ENCODE data around the gene AMPD3. TPM values are rescaled to one million over a fixed set of nuclear protein-coding genes. Genes with fewer than 3 reads are reported as not detected.

The AMPD3 gene
- total and polyA plus RNA-seq, 2 of the 13 experiments (the other 11 are each of a cell fraction or from before 2014, with no cell fraction given): 0.33 to 2.3 TPM

DNA sequence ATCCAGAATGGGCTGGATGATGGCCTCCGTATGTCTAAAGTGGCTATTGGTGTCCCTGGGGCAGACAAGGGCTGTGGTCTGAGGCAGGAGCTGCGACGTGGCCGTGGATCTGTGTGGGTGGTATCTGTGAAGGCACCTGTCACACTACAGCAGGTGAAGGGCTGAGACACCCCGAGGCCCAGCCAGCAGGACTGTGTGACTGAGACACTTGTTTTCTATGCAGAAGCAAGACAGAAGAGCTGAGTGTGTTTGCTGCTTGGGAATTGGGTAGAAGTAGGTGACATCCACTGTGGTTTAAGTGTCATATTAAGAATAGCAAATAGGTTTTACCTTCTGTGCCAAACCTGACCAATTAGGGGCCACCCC lies 35.0 kb downstream of the AMPD3 start:
- WGBS (ENCODE audit: low lambda C conversion rate): 60% methylated on average over 5 of the region's 5 CpGs
- Histone ChIP-seq H3K79me2 (ENCODE audit: insufficient read depth, low read length) (no peaks in the 10 kb centered on the region), H4K20me1 (ENCODE audit: insufficient read depth, low read length) (no peaks in the 10 kb centered on the region), H3K4me2 (ENCODE audit: low read depth, low read length) (no peak overlapping the region), H3K27me3 (ENCODE audit: control insufficient read depth in 1 of 2, insufficient read depth in 2 of 2, low read length in 2 of 2) (no peaks in the 10 kb centered on the region), H3K9ac (ENCODE audit: insufficient read depth, low read depth, low read length) (no peak overlapping the region), H3K27ac (ENCODE audit: extremely low read length, insufficient read depth, low read length) (no peak overlapping the region), H3K4me3 (replicated peaks in 1 of 3; ENCODE audit: insufficient read depth in 1 of 3, low read depth in 2 of 3, low read length in 3 of 3) (no peak overlapping the region), H3K36me3 (replicated peaks in 1 of 2; ENCODE audit: control insufficient read depth in 1 of 2, insufficient read depth in 2 of 2, low read length in 2 of 2) (no peaks in the 10 kb centered on the region), H2AFZ (ENCODE audit: low read length) (no peak overlapping the region), H3K4me1 (ENCODE audit: insufficient read depth, low read length) (peaks cover 21% of the 10 kb centered on the region), H3K9me3 (ENCODE audit: low read length) (no peaks in the 10 kb centered on the region)
- in situ Hi-C loops (cut with HindIII; ENCODE audit: extremely low pct_ligation_motif_present, low pct_unique_long_range_greater_than_20kb): no loop called here
- POLR2A ChIA-PET: interaction anchor here (0.7 to 1.5 kb wide), 2 partner anchors 51 to 192 kb away, joined by 3 to 4 read pairs; partner anchors contain the start of gene RNF141
- ATAC-seq (no peak), FAIRE-seq (no peak), DNase-seq (ENCODE audit: low spot score) (no peak)
- TF ChIP-seq ZC3H13 (CRISPR knock-in tag; IDR thresholded peaks at IDR 0.05) (no peak), HHEX (CRISPR knock-in tag; IDR thresholded peaks at IDR 0.05) (no peak), POLR2G (IDR thresholded peaks at IDR 0.05; ENCODE audit: low read depth, low read length) (no peak), ZNF260 (CRISPR knock-in tag; IDR thresholded peaks at IDR 0.05; ENCODE audit: borderline replicate concordance, low read depth) (no peak), MAFF (IDR thresholded peaks at IDR 0.05; ENCODE audit: low read depth, low read length) (no peak), RBM22 (optimal IDR thresholded peaks at IDR 0.05; ENCODE audit: low read length) (no peak), RAD51 (IDR thresholded peaks at IDR 0.05; ENCODE audit: borderline replicate concordance) (no peak), RFX1 (IDR thresholded peaks at IDR 0.05) (no peak)
- TF ChIP-seq, protein P1, sequence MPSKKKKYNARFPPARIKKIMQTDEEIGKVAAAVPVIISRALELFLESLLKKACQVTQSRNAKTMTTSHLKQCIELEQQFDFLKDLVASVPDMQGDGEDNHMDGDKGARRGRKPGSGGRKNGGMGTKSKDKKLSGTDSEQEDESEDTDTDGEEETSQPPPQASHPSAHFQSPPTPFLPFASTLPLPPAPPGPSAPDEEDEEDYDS (CRISPR knock-in tag; IDR thresholded peaks at IDR 0.05): no peak
- CTCF ChIA-PET (ENCODE audit: low intra/inter-chr PET ratio, low total read pairs): no interaction called here
- no TSS peak for BruUV-seq (replicated peaks)
- intact Hi-C loops (cut with micrococcal nuclease; ENCODE audit: unreplicated experiment): no loop called here

Measured in HepG2 (cell line).